ENCODE measurements around the gene RAB11FIP4.

RAB11FIP4 gene

DNA sequence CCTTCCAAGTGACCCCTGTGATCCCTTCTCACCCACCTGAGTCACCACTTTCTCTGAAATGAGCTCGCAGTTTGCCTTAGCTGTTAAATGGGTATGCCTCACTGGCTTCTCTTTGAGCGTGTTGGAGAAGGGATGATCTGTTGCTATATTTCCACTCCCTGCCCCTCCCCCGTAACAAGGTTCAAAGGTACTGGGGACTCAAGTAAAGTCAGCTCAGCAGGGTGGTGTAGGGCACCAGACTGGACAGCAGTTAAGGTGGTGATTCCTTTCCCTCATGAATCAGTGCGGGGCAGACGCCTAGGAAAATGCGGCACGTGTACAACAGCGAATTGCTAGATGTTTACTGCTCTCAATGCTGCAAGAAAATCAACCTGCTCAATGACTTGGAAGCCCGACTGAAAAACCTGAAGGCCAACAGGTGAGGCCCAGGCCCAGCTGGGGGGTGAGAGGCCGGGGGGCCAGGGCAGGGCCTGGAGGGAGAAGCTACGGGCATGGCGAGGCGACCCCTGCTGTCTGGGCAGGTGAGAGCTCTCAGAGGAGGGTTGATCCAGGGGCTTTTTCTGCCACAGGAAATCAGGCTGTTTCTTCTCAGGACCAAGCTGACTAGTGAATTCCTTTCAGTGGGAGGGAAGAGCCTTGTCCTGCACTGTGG is 130.3 kb downstream of the RAB11FIP4 start (continued):
- TF ChIP-seq, protein P1, sequence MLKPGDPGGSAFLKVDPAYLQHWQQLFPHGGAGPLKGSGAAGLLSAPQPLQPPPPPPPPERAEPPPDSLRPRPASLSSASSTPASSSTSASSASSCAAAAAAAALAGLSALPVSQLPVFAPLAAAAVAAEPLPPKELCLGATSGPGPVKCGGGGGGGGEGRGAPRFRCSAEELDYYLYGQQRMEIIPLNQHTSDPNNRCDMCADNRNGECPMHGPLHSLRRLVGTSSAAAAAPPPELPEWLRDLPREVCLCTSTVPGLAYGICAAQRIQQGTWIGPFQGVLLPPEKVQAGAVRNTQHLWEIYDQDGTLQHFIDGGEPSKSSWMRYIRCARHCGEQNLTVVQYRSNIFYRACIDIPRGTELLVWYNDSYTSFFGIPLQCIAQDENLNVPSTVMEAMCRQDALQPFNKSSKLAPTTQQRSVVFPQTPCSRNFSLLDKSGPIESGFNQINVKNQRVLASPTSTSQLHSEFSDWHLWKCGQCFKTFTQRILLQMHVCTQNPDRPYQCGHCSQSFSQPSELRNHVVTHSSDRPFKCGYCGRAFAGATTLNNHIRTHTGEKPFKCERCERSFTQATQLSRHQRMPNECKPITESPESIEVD (tag by site-specific recombination; IDR thresholded peaks at IDR 0.05), result no peak
- TF ChIP-seq ZNF623 (tag by site-specific recombination; IDR thresholded peaks at IDR 0.05) (no peak), ZNF292 (tag by site-specific recombination; IDR thresholded peaks at IDR 0.05; ENCODE audit: borderline replicate concordance, low read depth) (no peak), ZXDB (tag by site-specific recombination; IDR thresholded peaks at IDR 0.05) (no peak), ZNF518A (tag by site-specific recombination; conservative IDR thresholded peaks at IDR 0.05; ENCODE audit: low read depth) (no peak)

DNA sequence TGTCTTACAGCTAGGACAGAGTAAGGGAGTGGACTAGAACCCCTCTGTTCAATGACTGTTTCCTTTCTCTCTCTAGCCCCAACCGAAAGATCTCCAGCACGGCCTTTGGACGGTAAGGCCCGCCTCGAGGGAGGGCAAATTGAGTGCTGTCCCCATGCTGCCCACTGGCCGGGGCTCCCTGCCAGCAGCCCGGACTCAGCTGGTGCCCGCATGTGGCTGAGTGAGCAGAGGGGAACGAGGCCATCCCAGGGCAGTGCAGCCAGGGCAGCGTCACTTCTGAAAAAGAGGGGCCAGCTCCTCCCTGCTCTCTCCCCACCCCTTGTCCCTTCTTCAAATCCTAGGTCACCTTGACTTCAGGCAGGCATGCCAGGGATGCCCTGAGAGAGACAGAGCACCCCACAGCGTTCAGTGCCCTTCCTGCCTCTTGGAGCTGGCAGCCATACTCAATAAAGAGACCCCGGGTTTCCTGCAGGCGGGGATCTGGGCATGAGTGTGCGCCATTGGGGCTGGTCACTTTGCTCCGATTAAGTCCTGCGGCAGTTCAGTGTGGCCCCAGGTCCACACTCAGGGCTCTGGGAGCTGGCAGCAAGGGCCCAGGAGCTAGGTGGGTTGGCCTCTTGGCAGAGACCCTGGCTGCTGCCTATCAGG is 130.9 kb downstream of the RAB11FIP4 start:
- Histone ChIP-seq H3K4me3 (ENCODE audit: low read depth, low read length) (no peak overlapping the region), H3K27ac (ENCODE audit: extremely low read depth, low read depth, low read length) (no peak overlapping the region), H3K36me3 (ENCODE audit: control insufficient read depth in 2 of 2, insufficient read depth in 1 of 2, low read length in 2 of 2) (peaks cover 0 to 15% of the 10 kb centered on the region in 2 experiments; a peak in 1 of 3 replicates), H3K4me1 (ENCODE audit: control insufficient read depth, insufficient read depth, low read length) (peaks cover under 1% of the 10 kb centered on the region; the same call in 1 of the 2 replicates), H3K9me3 (ENCODE audit: control insufficient read depth, insufficient read depth, low read depth, low read length) (no peaks in the 10 kb centered on the region)
- ChIA-PET CTCF (interaction anchor here (0.6 to 9.5 kb wide), 8 partner anchors 11 to 570 kb away, joined by 3 to 111 read pairs (median 3); no protein-coding TSS in a partner anchor), POLR2A (no interaction called here)
- TF ChIP-seq SP7 (tag by site-specific recombination; IDR thresholded peaks at IDR 0.05), result no peak
- no peak for TF ChIP-seq ZNF610 (tag by site-specific recombination; IDR thresholded peaks at IDR 0.05; ENCODE audit: borderline replicate concordance)
- no peak for TF ChIP-seq GLI2 (tag by site-specific recombination; IDR thresholded peaks at IDR 0.05; ENCODE audit: borderline replicate concordance, low read depth)
- no peak for TF ChIP-seq ATF2 (tag by site-specific recombination; IDR thresholded peaks at IDR 0.05; ENCODE audit: low read depth)
- no peak for TF ChIP-seq ZNF629 (tag by site-specific recombination; IDR thresholded peaks at IDR 0.05)
- TF ChIP-seq, protein P2, sequence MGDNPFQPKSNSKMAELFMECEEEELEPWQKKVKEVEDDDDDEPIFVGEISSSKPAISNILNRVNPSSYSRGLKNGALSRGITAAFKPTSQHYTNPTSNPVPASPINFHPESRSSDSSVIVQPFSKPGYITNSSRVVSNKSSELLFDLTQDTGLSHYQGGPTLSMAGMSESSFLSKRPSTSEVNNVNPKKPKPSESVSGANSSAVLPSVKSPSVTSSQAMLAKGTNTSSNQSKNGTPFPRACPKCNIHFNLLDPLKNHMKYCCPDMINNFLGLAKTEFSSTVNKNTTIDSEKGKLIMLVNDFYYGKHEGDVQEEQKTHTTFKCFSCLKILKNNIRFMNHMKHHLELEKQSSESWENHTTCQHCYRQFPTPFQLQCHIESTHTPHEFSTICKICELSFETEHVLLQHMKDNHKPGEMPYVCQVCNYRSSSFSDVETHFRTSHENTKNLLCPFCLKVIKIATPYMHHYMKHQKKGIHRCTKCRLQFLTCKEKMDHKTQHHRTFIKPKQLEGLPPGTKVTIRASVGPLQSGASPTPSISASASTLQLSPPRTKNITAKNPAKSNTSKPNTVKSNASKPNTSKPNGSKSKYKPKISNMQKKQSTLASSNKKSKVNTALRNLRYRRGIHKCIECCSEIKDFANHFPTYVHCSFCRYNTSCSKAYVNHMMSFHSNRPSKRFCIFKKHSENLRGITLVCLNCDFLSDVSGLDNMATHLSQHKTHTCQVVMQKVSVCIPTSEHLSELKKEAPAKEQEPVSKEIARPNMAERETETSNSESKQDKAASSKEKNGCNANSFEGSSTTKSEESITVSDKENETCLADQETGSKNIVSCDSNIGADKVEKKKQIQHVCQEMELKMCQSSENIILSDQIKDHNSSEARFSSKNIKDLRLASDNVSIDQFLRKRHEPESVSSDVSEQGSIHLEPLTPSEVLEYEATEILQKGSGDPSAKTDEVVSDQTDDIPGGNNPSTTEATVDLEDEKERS (tag by site-specific recombination; IDR thresholded peaks at IDR 0.05), result no peak
- no peak for TF ChIP-seq ZBTB48 (tag by site-specific recombination; IDR thresholded peaks at IDR 0.05)
- TF ChIP-seq, protein P3, sequence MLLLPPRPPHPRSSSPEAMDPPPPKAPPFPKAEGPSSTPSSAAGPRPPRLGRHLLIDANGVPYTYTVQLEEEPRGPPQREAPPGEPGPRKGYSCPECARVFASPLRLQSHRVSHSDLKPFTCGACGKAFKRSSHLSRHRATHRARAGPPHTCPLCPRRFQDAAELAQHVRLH (tag by site-specific recombination; IDR thresholded peaks at IDR 0.05), result no peak
- TF ChIP-seq MEIS1 (CRISPR knock-in tag; IDR thresholded peaks at IDR 0.05; ENCODE audit: borderline replicate concordance), result no peak
- no peak for TF ChIP-seq PRDM10 (tag by site-specific recombination; IDR thresholded peaks at IDR 0.05)
- no peak for TF ChIP-seq ZNF561 (tag by site-specific recombination; IDR thresholded peaks at IDR 0.05; ENCODE audit: borderline replicate concordance)
- TF ChIP-seq HOXA7 (CRISPR knock-in tag; IDR thresholded peaks at IDR 0.05; ENCODE audit: borderline replicate concordance), result no peak
- no peak for TF ChIP-seq ZNF600 (tag by site-specific recombination; IDR thresholded peaks at IDR 0.05)
- TF ChIP-seq ZNF654 (tag by site-specific recombination; IDR thresholded peaks at IDR 0.05; ENCODE audit: low read depth), result no peak

All from HEK293 (cell line).